Endometrial microvascular endothelial cells (primary cell): Measurements from ENCODE around the gene ZSCAN5B. TPM values are rescaled to one million over a fixed set of nuclear protein-coding genes. Genes with fewer than 3 reads are reported as not detected.
"Not testable (repeated sequence)": the region's sequence is repeated elsewhere in the genome, so short reads cannot be mapped to it uniquely, and the experiment has no call there.

ENCODE experiments used
- in situ Hi-C: cut with HindIII; loops from 2 replicates; pipeline ENCODE4 v1.10.0; 2017; ENCODE audit warnings: low sequenced_read_pairs, low pct_unique_long_range_greater_than_20kb; ENCODE audit errors: inconsistent ontology term
- total RNA-seq: library from RNA; depleted of rRNA; stranded (reverse); fragments of >200 nt; gene quantifications from one replicate; pipeline ENCODE4 v1.2.3, GENCODE V29; 2015; ENCODE audit errors: inconsistent ontology term

ZSCAN5B gene
- total RNA-seq, 1 donor from 2014 or later: not detected

DNA sequence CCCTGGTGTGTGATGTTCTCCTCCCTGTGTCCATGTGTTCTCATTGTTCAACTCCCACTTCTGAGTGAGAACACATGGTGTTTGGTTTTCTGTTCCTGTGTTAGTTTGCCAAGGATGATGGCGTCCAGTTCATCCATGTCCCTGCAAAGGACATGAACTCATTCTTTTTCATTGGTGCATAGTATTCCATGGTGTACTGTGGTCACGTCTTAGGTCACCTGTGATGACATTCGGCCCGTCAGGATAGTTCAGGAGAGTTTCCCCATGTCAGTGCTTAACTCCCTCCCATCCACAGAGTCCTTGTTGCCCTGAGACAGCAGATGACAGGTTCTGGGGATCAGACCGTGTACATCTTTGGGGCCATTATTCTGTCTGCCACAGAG, 47.9 kb downstream of the ZSCAN5B start:
- in situ Hi-C loops: no loop called here

DNA sequence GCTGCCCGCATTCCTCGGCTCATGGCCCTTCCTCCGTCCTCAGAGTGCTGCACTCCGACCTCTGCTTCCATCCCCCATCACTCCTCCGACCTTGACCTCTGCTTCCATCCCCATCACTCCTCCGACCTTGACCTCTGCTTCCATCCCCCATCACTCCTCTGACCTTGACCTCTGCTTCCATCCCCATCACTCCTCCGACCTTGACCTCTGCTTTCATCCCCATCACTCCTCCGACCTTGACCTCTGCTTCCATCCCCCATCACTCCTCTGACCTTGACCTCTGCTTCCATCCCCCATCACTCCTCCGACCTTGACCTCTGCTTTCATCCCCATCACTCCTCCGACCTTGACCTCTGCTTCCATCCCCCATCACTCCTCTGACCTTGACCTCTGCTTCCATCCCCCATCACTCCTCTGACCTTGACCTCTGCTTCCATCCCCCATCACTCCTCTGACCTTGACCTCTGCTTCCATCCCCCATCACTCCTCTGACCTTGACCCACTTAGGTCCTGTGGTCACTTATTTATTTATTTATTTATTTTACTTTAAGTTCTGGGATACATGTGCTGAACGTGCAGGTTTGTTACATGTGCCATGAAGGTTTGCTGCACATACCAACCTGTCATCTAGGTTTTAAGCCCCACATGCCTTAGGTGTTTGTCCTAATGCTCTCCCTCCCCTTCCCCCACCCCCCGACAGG, 48.5 kb downstream of the ZSCAN5B start:
- in situ Hi-C loops: not testable (repeated sequence)

DNA sequence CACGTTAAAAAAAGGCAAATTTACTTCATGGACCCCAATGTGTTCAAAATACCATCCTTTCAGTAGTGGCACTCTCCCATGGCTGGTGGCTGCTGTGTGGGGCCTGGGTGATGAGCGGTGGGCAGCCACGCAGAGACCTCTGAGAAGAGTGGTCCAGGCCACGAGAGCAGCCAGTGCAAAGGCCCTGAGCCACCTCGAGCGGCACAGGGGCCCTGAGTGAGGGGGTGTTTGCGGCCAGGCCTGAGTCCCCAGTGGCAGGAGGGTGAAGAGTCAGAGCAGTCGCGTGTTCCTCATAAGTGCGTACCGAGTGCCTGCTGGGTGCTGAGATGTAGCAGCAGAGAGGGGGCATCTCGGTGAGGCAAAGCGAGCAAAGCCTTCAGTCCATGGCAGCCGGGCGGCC, 49.5 kb downstream of the ZSCAN5B start:
- in situ Hi-C loops: no loop called here

DNA sequence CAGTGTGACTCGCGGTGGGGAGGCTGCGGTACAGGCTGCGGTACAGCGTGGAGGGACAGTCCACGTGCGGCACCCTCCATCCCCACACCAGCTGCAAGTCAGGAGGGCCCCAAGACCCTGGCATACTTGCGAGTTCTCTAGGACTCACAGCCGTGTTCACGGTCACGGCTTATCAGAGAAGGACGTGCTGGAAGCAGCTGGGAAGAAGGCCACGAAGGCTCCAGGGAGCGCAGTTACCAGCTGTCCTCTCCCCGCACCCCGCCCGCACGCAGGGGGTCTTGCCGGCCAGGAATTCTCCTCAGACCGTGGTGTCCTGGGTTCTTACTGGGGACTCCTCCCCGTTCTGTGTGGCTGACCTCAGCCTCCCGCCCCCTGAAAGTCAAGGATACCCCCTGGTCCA, 50.3 kb downstream of the ZSCAN5B start:
- in situ Hi-C loops: no loop called here

GRCh38 chr19:56146904-56147303, 50.7 kb downstream of the ZSCAN5B start:
- in situ Hi-C loops: no loop called here

DNA sequence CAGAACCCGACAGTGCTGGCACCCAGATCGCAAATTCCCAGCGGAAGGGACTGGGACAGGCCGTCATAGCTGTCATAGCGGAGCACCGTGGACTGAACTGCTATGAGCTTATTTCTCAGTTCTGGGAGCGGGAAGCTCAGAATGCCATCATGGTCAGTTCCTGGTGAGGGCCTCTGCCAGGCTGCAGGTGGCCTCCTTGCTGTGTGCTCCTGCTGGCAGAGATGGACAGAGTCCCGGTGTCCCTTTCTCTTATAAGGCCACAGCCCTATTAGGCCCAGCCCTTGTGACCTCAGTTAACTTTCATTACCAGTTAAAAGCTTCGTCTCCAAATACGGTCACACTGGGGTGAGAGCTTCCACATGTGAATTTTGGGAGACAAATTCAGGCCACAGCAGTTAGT, 51.9 kb downstream of the ZSCAN5B start:
- in situ Hi-C loops: no loop called here

- in situ Hi-C loops: no loop called here
These were observed 52.8 kb downstream of the ZSCAN5B start for GRCh38 chr19:56144831-56145230.

DNA sequence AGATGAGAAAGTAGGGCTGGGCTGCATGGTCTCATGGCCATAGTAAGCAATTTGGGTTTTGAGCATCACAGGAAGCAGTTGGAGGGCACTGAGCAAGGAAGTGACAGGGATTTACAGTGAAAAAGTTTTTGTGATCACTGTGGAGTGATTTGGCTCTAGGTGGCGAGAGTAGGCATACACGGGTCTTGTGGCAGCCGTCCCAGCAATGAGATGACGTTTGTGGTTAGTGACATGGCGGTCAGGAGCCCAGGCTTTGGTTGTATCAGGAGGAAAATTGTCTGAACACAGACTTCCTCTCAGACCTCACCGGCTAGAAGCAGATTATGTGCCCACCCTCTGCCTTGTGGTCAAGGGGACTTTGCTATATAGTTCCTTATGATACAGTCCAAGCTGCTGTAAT, 53.2 kb downstream of the ZSCAN5B start:
- in situ Hi-C loops: no loop called here

DNA sequence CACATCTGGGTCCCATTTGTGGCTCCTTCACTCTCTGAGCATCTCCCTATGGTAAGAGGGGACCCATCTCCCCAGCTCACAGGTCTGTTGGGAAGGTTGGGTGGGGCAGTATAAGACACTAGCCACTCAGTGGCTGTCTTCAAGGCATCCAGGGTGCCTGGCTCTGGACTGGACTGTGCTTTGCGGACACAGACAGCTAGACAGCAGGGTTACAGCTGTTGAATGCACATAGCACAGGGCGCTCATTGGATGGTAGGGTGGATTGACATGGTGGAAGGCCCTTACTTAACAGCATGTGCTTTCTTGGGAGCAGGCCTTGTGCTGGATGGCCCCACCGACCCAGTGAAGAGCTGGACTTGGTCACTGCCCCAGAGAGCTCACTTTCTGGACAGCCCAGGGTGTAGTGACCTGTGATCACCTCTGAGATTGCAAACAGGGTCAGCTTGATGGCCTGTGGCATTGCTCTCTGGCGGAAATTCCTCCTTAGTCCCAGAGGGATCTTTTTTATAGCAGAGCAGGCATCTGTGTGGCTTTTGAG, 54.6 kb downstream of the ZSCAN5B start:
- in situ Hi-C loops: no loop called here

DNA sequence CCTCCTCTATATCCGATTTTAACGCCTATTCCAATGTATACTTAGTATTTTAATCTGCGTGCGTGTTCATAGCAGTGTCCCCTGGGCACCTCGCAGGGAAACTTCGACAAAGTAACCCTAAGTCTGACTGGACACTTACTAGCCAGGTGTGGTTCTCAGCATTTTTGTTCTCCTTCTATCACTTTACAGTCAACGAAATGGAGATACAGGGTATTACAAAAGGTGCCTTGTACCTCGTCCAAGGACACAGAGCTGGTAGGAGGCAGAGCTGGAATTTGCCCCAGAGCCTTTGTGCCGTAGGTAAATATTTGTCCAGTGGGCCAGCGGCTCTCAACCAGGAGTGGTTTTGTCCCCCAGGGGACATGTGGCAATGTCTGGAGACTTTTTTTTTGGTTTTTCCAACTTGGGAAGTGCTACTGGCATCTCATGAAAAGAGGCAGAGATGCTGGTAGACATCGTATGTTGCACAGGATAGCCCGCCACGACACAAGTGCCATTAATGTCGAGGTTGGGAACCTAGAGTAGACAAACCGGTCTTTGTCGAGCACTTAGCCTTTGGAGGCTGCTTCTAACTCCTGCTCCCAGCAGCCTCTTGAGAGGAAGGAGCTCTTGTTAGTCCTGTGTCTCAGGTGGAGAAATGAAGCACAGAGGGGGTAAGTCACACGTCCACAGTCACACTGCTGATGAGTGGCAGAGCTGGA, 55.3 kb downstream of the ZSCAN5B start:
- in situ Hi-C loops: no loop called here

GRCh38 chr19:56141417-56141993, 56.1 kb downstream of the ZSCAN5B start:
- in situ Hi-C loops: no loop called here

- in situ Hi-C loops: no loop called here
These were observed 56.8 kb downstream of the ZSCAN5B start, which contains the start of gene ZNF444 for GRCh38 chr19:56140583-56141416. TSS of gene ZNF444 (plus strand) at chr19:56141287. CDS start at chr19:56146912, 5,625 bp downstream.

GRCh38 chr19:56139847-56140582, 57.6 kb downstream of the ZSCAN5B start:
- in situ Hi-C loops: no loop called here

Other genes starting within 250 kb of the ZSCAN5B start
- not detected for gene NLRP8, start 250.0 kb downstream of the ZSCAN5B start, total RNA-seq
- gene NLRP5, start 211.0 kb downstream of the ZSCAN5B start, total RNA-seq: not detected
- 15.5 TPM for gene ZNF787, start 76.5 kb downstream of the ZSCAN5B start, total RNA-seq
- gene ZNF444, start 56.5 kb downstream of the ZSCAN5B start, total RNA-seq: 17.7 TPM
- not detected for gene GALP, start 21.8 kb downstream of the ZSCAN5B start, total RNA-seq
- gene ZSCAN5C, start 4.5 kb upstream of the ZSCAN5B start, total RNA-seq: not detected
- gene EDDM13, start 75.0 kb upstream of the ZSCAN5B start, total RNA-seq: not detected
- gene ZSCAN5A, start 117.1 kb upstream of the ZSCAN5B start, total RNA-seq: 10.4 TPM
- gene ZNF582, start 195.8 kb upstream of the ZSCAN5B start, total RNA-seq: 3.1 TPM
- 1.6 TPM for gene ZNF583, start 206.5 kb upstream of the ZSCAN5B start, total RNA-seq